Activated naive CD4-positive, alpha-beta T cell treated with anti-CD3 and anti-CD28 coated beads, Interleukin-2, amount 50 U/mL, for 24 hours (primary cell): ENCODE measurements around the gene LCK.
"Not testable (repeated sequence)": the region's sequence is repeated elsewhere in the genome, so short reads cannot be mapped to it uniquely, and the experiment has no call there.

Experiments
- H3K27ac Mint-ChIP-seq: one replicate; pipeline ENCODE4 v1.8.0; 2021; ENCODE audit warnings: mild to moderate bottlenecking, mixed read lengths
- H3K27me3 Mint-ChIP-seq: one replicate; pipeline ENCODE4 v1.8.0; 2021; ENCODE audit warnings: mixed read lengths
- H3K36me3 Mint-ChIP-seq: one replicate; pipeline ENCODE4 v1.8.0; 2021; ENCODE audit warnings: mixed read lengths
- H3K4me1 Mint-ChIP-seq: one replicate; pipeline ENCODE4 v1.8.0; 2021; ENCODE audit warnings: mixed read lengths
- H3K4me3 Mint-ChIP-seq: one replicate; pipeline ENCODE4 v1.8.0; 2021; ENCODE audit warnings: mild to moderate bottlenecking, mixed read lengths
- H3K9me3 Mint-ChIP-seq: one replicate; pipeline ENCODE4 v1.8.0; 2021; ENCODE audit warnings: mixed read lengths

LCK gene

GRCh38 chr1:32255072-32256071, 4.3 kb downstream of the LCK start:
- H3K9me3 Mint-ChIP-seq: no peaks in the 10 kb centered on the region
- H3K27ac Mint-ChIP-seq: peak overlapping the region; percentile 92
- no peaks in the 10 kb centered on the region for H3K27me3 Mint-ChIP-seq
- peaks cover 72% of the 10 kb centered on the region for H3K4me1 Mint-ChIP-seq
- H3K4me3 Mint-ChIP-seq: peak overlapping the region; percentile 98
- peaks cover 5% of the 10 kb centered on the region for H3K36me3 Mint-ChIP-seq

GRCh38 chr1:32256473-32257226, 5.6 kb downstream of the LCK start:
- peak overlapping the region; percentile 87 for H3K4me3 Mint-ChIP-seq
- no peaks in the 10 kb centered on the region for H3K27me3 Mint-ChIP-seq
- H3K4me1 Mint-ChIP-seq: peaks cover 68% of the 10 kb centered on the region
- peaks cover 8% of the 10 kb centered on the region for H3K36me3 Mint-ChIP-seq
- H3K27ac Mint-ChIP-seq: peak overlapping the region; percentile 98
- no peaks in the 10 kb centered on the region for H3K9me3 Mint-ChIP-seq

- Mint-ChIP-seq H3K27me3 (no peaks in the 10 kb centered on the region), H3K4me1 (peaks cover 63% of the 10 kb centered on the region), H3K4me3 (peak overlapping the region; percentile 87), H3K36me3 (peaks cover 8% of the 10 kb centered on the region), H3K9me3 (no peaks in the 10 kb centered on the region), H3K27ac (peak overlapping the region; percentile 98)
Measured at GRCh38 chr1:32257227-32257508, 6.1 kb downstream of the LCK start.

- not testable (repeated sequence) for H3K27ac Mint-ChIP-seq, H3K36me3 Mint-ChIP-seq, H3K27me3 Mint-ChIP-seq, H3K9me3 Mint-ChIP-seq, H3K4me3 Mint-ChIP-seq
- peaks cover 60% of the 10 kb centered on the region for H3K4me1 Mint-ChIP-seq
Measured at GRCh38 chr1:32263236-32263593, 12.2 kb downstream of the LCK start.

- Mint-ChIP-seq H3K27ac (peak overlapping the region; percentile 30), H3K4me3 (peak overlapping the region; percentile 12), H3K27me3 (no peaks in the 10 kb centered on the region), H3K36me3 (peaks cover 8% of the 10 kb centered on the region), H3K4me1 (peaks cover 58% of the 10 kb centered on the region), H3K9me3 (peaks cover 5% of the 10 kb centered on the region)
Measured at GRCh38 chr1:32263744-32264143, 12.7 kb downstream of the LCK start.

GRCh38 chr1:32265846-32266245, 14.8 kb downstream of the LCK start:
- Mint-ChIP-seq H3K4me3 (peak overlapping the region; percentile 66), H3K4me1 (peaks cover 50% of the 10 kb centered on the region), H3K9me3 (peaks cover 5% of the 10 kb centered on the region), H3K36me3 (peaks cover 4% of the 10 kb centered on the region), H3K27me3 (no peaks in the 10 kb centered on the region), H3K27ac (peak overlapping the region; percentile 86)

GRCh38 chr1:32266921-32267591, 16.0 kb downstream of the LCK start:
- Mint-ChIP-seq H3K4me1 (peaks cover 60% of the 10 kb centered on the region), H3K9me3 (peaks cover 5% of the 10 kb centered on the region), H3K27ac (peak overlapping the region; percentile 100), H3K27me3 (no peaks in the 10 kb centered on the region), H3K4me3 (peak overlapping the region; percentile 77), H3K36me3 (peaks cover 4% of the 10 kb centered on the region)

- H3K4me3 Mint-ChIP-seq: no peak overlapping the region
- H3K27me3 Mint-ChIP-seq: no peaks in the 10 kb centered on the region
- H3K4me1 Mint-ChIP-seq: peaks cover 69% of the 10 kb centered on the region
- H3K9me3 Mint-ChIP-seq: peaks cover 5% of the 10 kb centered on the region
- peak overlapping the region; percentile 87 for H3K27ac Mint-ChIP-seq
- H3K36me3 Mint-ChIP-seq: peaks cover 4% of the 10 kb centered on the region
Measured at GRCh38 chr1:32269744-32270143, 18.7 kb downstream of the LCK start.

- H3K27me3 Mint-ChIP-seq: no peaks in the 10 kb centered on the region
- peak overlapping the region; percentile 86 for H3K4me3 Mint-ChIP-seq
- no peaks in the 10 kb centered on the region for H3K9me3 Mint-ChIP-seq
- H3K27ac Mint-ChIP-seq: peak overlapping the region; percentile 98
- peaks cover 6% of the 10 kb centered on the region for H3K36me3 Mint-ChIP-seq
- H3K4me1 Mint-ChIP-seq: peaks cover 70% of the 10 kb centered on the region
Measured at GRCh38 chr1:32272557-32273390, 21.7 kb downstream of the LCK start.

GRCh38 chr1:32273391-32274208, 22.5 kb downstream of the LCK start:
- peaks cover 6% of the 10 kb centered on the region for H3K36me3 Mint-ChIP-seq
- peaks cover 76% of the 10 kb centered on the region for H3K4me1 Mint-ChIP-seq
- H3K27me3 Mint-ChIP-seq: no peaks in the 10 kb centered on the region
- peak overlapping the region; percentile 86 for H3K4me3 Mint-ChIP-seq
- H3K9me3 Mint-ChIP-seq: no peaks in the 10 kb centered on the region
- H3K27ac Mint-ChIP-seq: peak overlapping the region; percentile 98

GRCh38 chr1:32274646-32275340, 23.7 kb downstream of the LCK start:
- H3K4me1 Mint-ChIP-seq: peaks cover 78% of the 10 kb centered on the region
- no peaks in the 10 kb centered on the region for H3K27me3 Mint-ChIP-seq
- H3K27ac Mint-ChIP-seq: peak overlapping the region; percentile 98
- H3K4me3 Mint-ChIP-seq: peak overlapping the region; percentile 86
- peaks cover 11% of the 10 kb centered on the region for H3K36me3 Mint-ChIP-seq
- no peaks in the 10 kb centered on the region for H3K9me3 Mint-ChIP-seq

- Mint-ChIP-seq H3K27ac (peak overlapping the region; percentile 98), H3K4me1 (peaks cover 74% of the 10 kb centered on the region), H3K4me3 (peak overlapping the region; percentile 86), H3K36me3 (peaks cover 11% of the 10 kb centered on the region), H3K9me3 (no peaks in the 10 kb centered on the region), H3K27me3 (no peaks in the 10 kb centered on the region)
Measured at GRCh38 chr1:32275424-32275823, 24.4 kb downstream of the LCK start.

GRCh38 chr1:32276032-32276782, 25.1 kb downstream of the LCK start:
- Mint-ChIP-seq H3K36me3 (peaks cover 11% of the 10 kb centered on the region), H3K9me3 (no peaks in the 10 kb centered on the region), H3K4me3 (no peak overlapping the region), H3K4me1 (peaks cover 72% of the 10 kb centered on the region), H3K27ac (peak overlapping the region; percentile 74), H3K27me3 (no peaks in the 10 kb centered on the region)
